Bronchial epithelial cell (primary cell): ENCODE measurements around the gene GPC5. TPM values are rescaled to one million over a fixed set of nuclear protein-coding genes. Genes with fewer than 3 reads are reported as not detected.
"Not testable (repeated sequence)": the region's sequence is repeated elsewhere in the genome, so short reads cannot be mapped to it uniquely, and the experiment has no call there.

ENCODE experiments used
- DNase-seq: peaks from one replicate; pipeline ENCODE4 v3.0.0-alpha.2; 2010; ENCODE audit warnings: low read depth
- FAIRE-seq: peaks from 2 replicates; lab custom pipeline; 2011; peaks lifted over from hg19 to GRCh38; lab: Jason Lieb, UNC
- H3K27me3 ChIP-seq: 2 replicates; pipeline ENCODE4 v1.5.1; 2011; ENCODE audit warnings: low read length; ENCODE audit not compliant: control insufficient read depth, insufficient read depth
- H3K36me3 ChIP-seq: 2 replicates; pipeline ENCODE4 v1.5.1; 2011; ENCODE audit warnings: low read length; ENCODE audit not compliant: control insufficient read depth, insufficient read depth
- H3K4me3 ChIP-seq: 2 replicates; pipeline ENCODE4 v1.5.1; 2011; ENCODE audit warnings: mild to moderate bottlenecking, low read depth, low read length, control low read depth
- CTCF ChIP-seq: IDR thresholded peaks from 2 replicates; pipeline ENCODE4 v1.5.1; 2011; ENCODE audit warnings: mild to moderate bottlenecking, moderate library complexity, low read length, control low read depth, inconsistent platforms; ENCODE audit not compliant: insufficient read depth, severe bottlenecking
- total RNA-seq: library from RNA; depleted of rRNA; stranded (reverse); fragments of >200 nt; gene quantifications from 2 replicates; pipeline ENCODE4 v1.2.1, GENCODE V29; 2014

GPC5 gene
- total RNA-seq, 1 donor from 2014 or later: 1.8 TPM

- TF ChIP-seq CTCF: no peak
- no peak overlapping the region for H3K4me3 ChIP-seq
- DNase-seq (no peak), FAIRE-seq (peak; percentile 23)
- H3K27me3 ChIP-seq: no peaks in the 10 kb centered on the region
- no peaks in the 10 kb centered on the region for H3K36me3 ChIP-seq
These were observed 1064.7 kb downstream of the GPC5 start for GRCh38 chr13:92463134-92463533.

- H3K27me3 ChIP-seq: no peaks in the 10 kb centered on the region
- H3K36me3 ChIP-seq: no peaks in the 10 kb centered on the region
- TF ChIP-seq CTCF: no peak
- DNase-seq (no peak), FAIRE-seq (no peak)
- no peak overlapping the region for H3K4me3 ChIP-seq
These were observed 1075.5 kb downstream of the GPC5 start for GRCh38 chr13:92473765-92474475.

- no peak for TF ChIP-seq CTCF
- no peaks in the 10 kb centered on the region for H3K27me3 ChIP-seq
- no peaks in the 10 kb centered on the region for H3K36me3 ChIP-seq
- no peak overlapping the region for H3K4me3 ChIP-seq
- no peak for DNase-seq
- FAIRE-seq: no peak
These were observed 1082.0 kb downstream of the GPC5 start for GRCh38 chr13:92480387-92480786.

GRCh38 chr13:92482790-92483189 is 1084.4 kb downstream of the GPC5 start:
- H3K27me3 ChIP-seq, FAIRE-seq, H3K36me3 ChIP-seq: not testable (repeated sequence)

GRCh38 chr13:92483894-92484293 is 1085.5 kb downstream of the GPC5 start:
- H3K4me3 ChIP-seq: no peak overlapping the region
- no peaks in the 10 kb centered on the region for H3K27me3 ChIP-seq
- TF ChIP-seq CTCF: no peak
- DNase-seq (no peak), FAIRE-seq (no peak)
- H3K36me3 ChIP-seq: no peaks in the 10 kb centered on the region

More at GRCh38 chr13:92482790-92483189, 1084.4 kb downstream of the GPC5 start:
- DNase-seq, H3K4me3 ChIP-seq: not testable (repeated sequence)

GRCh38 chr13:92487238-92487637 is 1088.8 kb downstream of the GPC5 start:
- FAIRE-seq (no peak), DNase-seq (no peak)
- H3K4me3 ChIP-seq: no peak overlapping the region
- H3K27me3 ChIP-seq: no peaks in the 10 kb centered on the region
- TF ChIP-seq CTCF: no peak
- H3K36me3 ChIP-seq: no peaks in the 10 kb centered on the region
